Fibroblast of pulmonary artery (primary cell): ENCODE data around the gene RAPGEF5.

Source experiments
- DNase-seq: peaks from one replicate; pipeline ENCODE4 v3.0.0-alpha.2; 2010; ENCODE audit warnings: low read depth
- H3K4me3 ChIP-seq: replicated peaks from 2 replicates; pipeline ENCODE4 v1.5.1; 2011; ENCODE audit warnings: low read depth, mild to moderate bottlenecking, control low read depth, low read length, moderate library complexity
- CTCF ChIP-seq: IDR thresholded peaks from 2 replicates; pipeline ENCODE4 v1.5.1; 2011; ENCODE audit warnings: mild to moderate bottlenecking, control low read depth, low read length, inconsistent platforms; ENCODE audit errors: missing control alignments

Gene RAPGEF5

GRCh38 chr7:22358820-22359697 is 2.1 kb upstream of the RAPGEF5 start:
- no peak for TF ChIP-seq CTCF
- no peak overlapping the region for H3K4me3 ChIP-seq
- DNase-seq: no peak

- no peak for TF ChIP-seq CTCF
- peak; percentile 3 for DNase-seq
- no peak overlapping the region for H3K4me3 ChIP-seq
These were observed 589 bp upstream of the RAPGEF5 start for GRCh38 chr7:22357311-22358175.

GRCh38 chr7:22356010-22356691 is 803 bp downstream of the RAPGEF5 start:
- no peak overlapping the region for H3K4me3 ChIP-seq
- no peak for TF ChIP-seq CTCF
- no peak for DNase-seq

- no peak for TF ChIP-seq CTCF
- DNase-seq: no peak
- no peak overlapping the region for H3K4me3 ChIP-seq
These were observed 1.3 kb downstream of the RAPGEF5 start for GRCh38 chr7:22355620-22356009.

GRCh38 chr7:22354462-22354861 is 2.5 kb downstream of the RAPGEF5 start:
- H3K4me3 ChIP-seq: no peak overlapping the region
- TF ChIP-seq CTCF: no peak
- no peak for DNase-seq

GRCh38 chr7:22352887-22353286 is 4.1 kb downstream of the RAPGEF5 start:
- DNase-seq: no peak
- no peak for TF ChIP-seq CTCF
- no peak overlapping the region for H3K4me3 ChIP-seq
